ENCODE data around the gene DNAJC25.

Gene DNAJC25

DNA sequence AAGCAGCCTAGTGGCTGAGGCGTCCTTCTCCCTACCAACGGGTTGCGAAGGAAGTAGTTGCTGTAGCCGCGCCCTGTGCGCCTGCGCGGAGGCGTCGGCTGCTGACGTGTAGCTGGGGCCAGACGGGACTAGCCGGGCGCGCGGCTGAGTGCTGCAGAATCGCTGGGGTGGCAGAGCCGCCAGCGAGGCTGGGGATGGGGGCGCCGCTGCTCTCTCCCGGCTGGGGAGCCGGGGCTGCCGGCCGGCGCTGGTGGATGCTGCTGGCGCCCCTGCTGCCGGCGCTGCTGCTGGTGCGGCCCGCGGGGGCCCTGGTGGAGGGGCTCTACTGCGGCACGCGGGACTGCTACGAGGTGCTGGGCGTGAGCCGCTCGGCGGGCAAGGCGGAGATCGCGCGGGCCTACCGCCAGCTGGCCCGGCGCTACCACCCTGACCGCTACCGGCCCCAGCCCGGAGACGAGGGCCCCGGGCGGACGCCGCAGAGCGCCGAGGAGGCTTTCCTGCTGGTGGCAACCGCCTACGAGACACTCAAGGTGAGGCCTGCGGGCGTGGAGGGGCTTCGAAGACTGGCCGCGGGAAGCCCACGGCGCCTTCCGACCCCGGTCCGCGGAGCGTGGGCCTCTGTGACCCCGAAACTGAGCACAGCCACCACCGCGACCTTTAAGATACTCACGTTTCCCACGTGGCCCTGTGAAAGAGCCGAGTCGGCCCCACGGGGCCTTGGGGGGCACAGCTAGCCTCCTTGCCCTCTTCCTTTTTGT lies at the start of gene DNAJC25:
TSS of gene DNAJC25 (plus strand) at position 121 of the 758 bp plus-strand sequence. CDS start at position 195, 74 bp downstream.
- Mint-ChIP-seq H3K4me1 (ENCODE audit: low read depth) (peaks cover 45% of the 10 kb centered on the region), H3K9me3 (no peaks in the 10 kb centered on the region), H3K36me3 (ENCODE audit: low read depth) (peaks cover 5% of the 10 kb centered on the region), H3K4me3 (peak within 1 kb of the TSS; percentile 94), H3K27ac (peak within 1 kb of the TSS; percentile 86), H3K27me3 (ENCODE audit: low read depth) (no peaks in the 10 kb centered on the region)

- Mint-ChIP-seq H3K27ac (no peak overlapping the region), H3K9me3 (no peaks in the 10 kb centered on the region), H3K27me3 (ENCODE audit: low read depth) (no peaks in the 10 kb centered on the region), H3K4me1 (ENCODE audit: low read depth) (no peaks in the 10 kb centered on the region), H3K4me3 (no peak overlapping the region), H3K36me3 (ENCODE audit: low read depth) (no peaks in the 10 kb centered on the region)
Measured at GRCh38 chr9:111582888-111583287, 48.2 kb upstream of the DNAJC25 start.

GRCh38 chr9:111586378-111586777 lies 44.8 kb upstream of the DNAJC25 start:
- Mint-ChIP-seq H3K27me3 (ENCODE audit: low read depth) (no peaks in the 10 kb centered on the region), H3K4me1 (ENCODE audit: low read depth) (no peaks in the 10 kb centered on the region), H3K9me3 (no peaks in the 10 kb centered on the region), H3K4me3 (no peak overlapping the region), H3K27ac (no peak overlapping the region), H3K36me3 (ENCODE audit: low read depth) (no peaks in the 10 kb centered on the region)

- Mint-ChIP-seq H3K4me1 (ENCODE audit: low read depth) (no peaks in the 10 kb centered on the region), H3K36me3 (ENCODE audit: low read depth) (no peaks in the 10 kb centered on the region), H3K27ac (no peak overlapping the region), H3K9me3 (no peaks in the 10 kb centered on the region), H3K4me3 (no peak overlapping the region), H3K27me3 (ENCODE audit: low read depth) (peaks cover 7% of the 10 kb centered on the region)
Measured at GRCh38 chr9:111588846-111589245, 42.3 kb upstream of the DNAJC25 start.

- H3K4me3 Mint-ChIP-seq = peak overlapping the region; percentile 93
- peaks cover 54% of the 10 kb centered on the region for H3K27me3 Mint-ChIP-seq (ENCODE audit: low read depth)
- no peak overlapping the region for H3K27ac Mint-ChIP-seq
- H3K4me1 Mint-ChIP-seq (ENCODE audit: low read depth) = peaks cover 17% of the 10 kb centered on the region
- no peaks in the 10 kb centered on the region for H3K9me3 Mint-ChIP-seq
- H3K36me3 Mint-ChIP-seq (ENCODE audit: low read depth) = no peaks in the 10 kb centered on the region
Measured at GRCh38 chr9:111597852-111598732, 33.0 kb upstream of the DNAJC25 start.

- Mint-ChIP-seq H3K4me1 (ENCODE audit: low read depth) (peaks cover 17% of the 10 kb centered on the region), H3K9me3 (no peaks in the 10 kb centered on the region), H3K36me3 (ENCODE audit: low read depth) (no peaks in the 10 kb centered on the region), H3K27me3 (ENCODE audit: low read depth) (peaks cover 49% of the 10 kb centered on the region), H3K27ac (no peak overlapping the region), H3K4me3 (peak overlapping the region; percentile 93)
Measured at GRCh38 chr9:111598733-111599091, 32.4 kb upstream of the DNAJC25 start.

GRCh38 chr9:111599092-111599954 lies 31.8 kb upstream of the DNAJC25 start, which contains the start of gene PTGR1:
Gene PTGR1 (minus strand): TSS chr9:111599647. CDS start chr9:111597422, 2,225 bp downstream.
- Mint-ChIP-seq H3K9me3 (no peaks in the 10 kb centered on the region), H3K4me3 (peak within 1 kb of the TSS; percentile 93), H3K4me1 (ENCODE audit: low read depth) (peaks cover 17% of the 10 kb centered on the region), H3K27ac (no peak within 1 kb of the TSS), H3K36me3 (ENCODE audit: low read depth) (no peaks in the 10 kb centered on the region), H3K27me3 (ENCODE audit: low read depth) (peaks cover 49% of the 10 kb centered on the region)

- Mint-ChIP-seq H3K27ac (no peak overlapping the region), H3K36me3 (ENCODE audit: low read depth) (no peaks in the 10 kb centered on the region), H3K4me3 (peak overlapping the region; percentile 93), H3K9me3 (no peaks in the 10 kb centered on the region), H3K27me3 (ENCODE audit: low read depth) (peaks cover 49% of the 10 kb centered on the region), H3K4me1 (ENCODE audit: low read depth) (peaks cover 17% of the 10 kb centered on the region)
Measured at GRCh38 chr9:111599955-111600343, 31.2 kb upstream of the DNAJC25 start.

GRCh38 chr9:111601237-111602018 lies 29.7 kb upstream of the DNAJC25 start:
- Mint-ChIP-seq H3K27ac (no peak overlapping the region), H3K4me1 (ENCODE audit: low read depth) (peaks cover 17% of the 10 kb centered on the region), H3K27me3 (ENCODE audit: low read depth) (peaks cover 49% of the 10 kb centered on the region), H3K36me3 (ENCODE audit: low read depth) (no peaks in the 10 kb centered on the region), H3K9me3 (no peaks in the 10 kb centered on the region), H3K4me3 (no peak overlapping the region)

DNA sequence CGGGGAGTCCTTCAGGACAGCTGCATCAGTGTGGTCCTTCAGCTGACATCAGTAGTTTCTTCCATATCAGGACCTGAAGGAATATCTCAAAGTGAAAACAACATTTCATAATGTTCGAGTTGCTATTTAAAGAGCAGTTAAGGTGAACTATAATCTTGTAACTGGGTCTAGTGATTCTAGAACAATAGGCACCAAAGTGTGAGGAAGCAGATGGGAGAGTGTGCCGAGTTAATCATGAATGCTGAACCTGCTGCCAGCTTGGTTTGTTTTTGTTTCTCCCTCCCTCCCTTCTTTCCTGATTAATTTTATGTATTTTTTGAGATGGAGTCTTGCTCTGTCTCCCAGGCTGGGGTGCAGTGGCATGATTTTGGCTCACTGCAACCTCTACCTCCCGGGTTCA lies 28.1 kb upstream of the DNAJC25 start:
- H3K27ac Mint-ChIP-seq = no peak overlapping the region
- no peaks in the 10 kb centered on the region for H3K36me3 Mint-ChIP-seq (ENCODE audit: low read depth)
- H3K4me3 Mint-ChIP-seq = no peak overlapping the region
- no peaks in the 10 kb centered on the region for H3K9me3 Mint-ChIP-seq
- peaks cover 14% of the 10 kb centered on the region for H3K4me1 Mint-ChIP-seq (ENCODE audit: low read depth)
- peaks cover 41% of the 10 kb centered on the region for H3K27me3 Mint-ChIP-seq (ENCODE audit: low read depth)

GRCh38 chr9:111604054-111604615 lies 27.0 kb upstream of the DNAJC25 start:
- Mint-ChIP-seq H3K9me3 (no peaks in the 10 kb centered on the region), H3K4me3 (no peak overlapping the region), H3K27me3 (ENCODE audit: low read depth) (peaks cover 34% of the 10 kb centered on the region), H3K4me1 (ENCODE audit: low read depth) (peaks cover 10% of the 10 kb centered on the region), H3K27ac (no peak overlapping the region), H3K36me3 (ENCODE audit: low read depth) (no peaks in the 10 kb centered on the region)

DNA sequence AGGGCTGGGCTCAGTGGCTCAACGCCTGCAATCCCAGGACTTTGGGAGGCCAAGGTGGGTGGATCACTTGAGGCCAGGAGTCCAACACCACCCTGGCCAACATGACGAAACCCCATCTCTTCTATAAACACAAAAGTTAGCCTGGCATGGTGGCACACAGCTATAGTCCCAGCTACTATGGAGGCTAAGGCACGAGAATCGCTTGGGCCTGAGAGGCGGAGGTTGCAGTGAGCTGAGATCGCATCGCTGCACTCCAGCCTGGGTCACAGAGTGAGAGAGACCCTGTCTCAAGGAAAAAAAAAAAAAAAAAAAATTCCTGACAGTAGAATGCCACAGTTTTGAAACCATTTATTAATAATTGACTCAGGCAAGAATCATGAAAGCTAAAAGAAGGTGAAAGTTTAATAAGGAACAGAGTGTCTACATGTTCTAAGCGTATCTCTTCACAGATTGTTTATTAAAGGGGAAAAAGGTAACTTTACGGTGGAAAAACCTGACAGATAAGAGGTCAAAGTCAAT lies 26.0 kb upstream of the DNAJC25 start:
- H3K9me3 Mint-ChIP-seq = no peaks in the 10 kb centered on the region
- H3K27me3 Mint-ChIP-seq (ENCODE audit: low read depth) = peaks cover 32% of the 10 kb centered on the region
- H3K36me3 Mint-ChIP-seq (ENCODE audit: low read depth) = no peaks in the 10 kb centered on the region

DNA sequence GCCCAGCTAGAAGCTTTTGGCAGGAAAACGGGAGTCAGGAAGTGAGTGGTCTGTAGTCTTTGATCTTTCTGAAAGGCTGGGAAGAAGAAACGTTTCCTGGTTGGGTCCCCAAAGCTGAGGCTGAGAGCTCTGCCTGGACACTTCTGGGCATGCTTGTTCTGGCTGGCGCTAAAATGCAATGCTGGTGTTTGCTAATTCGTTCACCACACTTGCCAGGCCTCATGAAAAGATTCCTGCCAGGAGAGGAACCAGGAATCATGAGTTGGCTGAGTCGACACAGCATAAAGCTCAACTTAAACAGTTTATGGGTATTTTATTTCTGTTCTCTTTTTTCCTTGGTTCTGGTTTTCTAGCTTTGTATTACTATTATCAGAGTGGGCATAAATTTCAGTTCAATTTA lies 21.0 kb upstream of the DNAJC25 start:
- peaks cover 23% of the 10 kb centered on the region for H3K27me3 Mint-ChIP-seq (ENCODE audit: low read depth)
- no peak overlapping the region for H3K27ac Mint-ChIP-seq
- no peak overlapping the region for H3K4me3 Mint-ChIP-seq
- no peaks in the 10 kb centered on the region for H3K9me3 Mint-ChIP-seq
- no peaks in the 10 kb centered on the region for H3K4me1 Mint-ChIP-seq (ENCODE audit: low read depth)
- H3K36me3 Mint-ChIP-seq (ENCODE audit: low read depth) = no peaks in the 10 kb centered on the region

More for the DNA sequence above, 26.0 kb upstream of the DNAJC25 start:
- H3K4me3 Mint-ChIP-seq = no peak overlapping the region
- H3K4me1 Mint-ChIP-seq (ENCODE audit: low read depth) = peaks cover 4% of the 10 kb centered on the region
- H3K27ac Mint-ChIP-seq = no peak overlapping the region
